RPMI8226 (cell line): ENCODE results near the gene COL21A1.

Source experiments
- DNase-seq: peaks from one replicate; pipeline ENCODE4 v3.0.0-alpha.2; 2015

COL21A1 gene

DNA sequence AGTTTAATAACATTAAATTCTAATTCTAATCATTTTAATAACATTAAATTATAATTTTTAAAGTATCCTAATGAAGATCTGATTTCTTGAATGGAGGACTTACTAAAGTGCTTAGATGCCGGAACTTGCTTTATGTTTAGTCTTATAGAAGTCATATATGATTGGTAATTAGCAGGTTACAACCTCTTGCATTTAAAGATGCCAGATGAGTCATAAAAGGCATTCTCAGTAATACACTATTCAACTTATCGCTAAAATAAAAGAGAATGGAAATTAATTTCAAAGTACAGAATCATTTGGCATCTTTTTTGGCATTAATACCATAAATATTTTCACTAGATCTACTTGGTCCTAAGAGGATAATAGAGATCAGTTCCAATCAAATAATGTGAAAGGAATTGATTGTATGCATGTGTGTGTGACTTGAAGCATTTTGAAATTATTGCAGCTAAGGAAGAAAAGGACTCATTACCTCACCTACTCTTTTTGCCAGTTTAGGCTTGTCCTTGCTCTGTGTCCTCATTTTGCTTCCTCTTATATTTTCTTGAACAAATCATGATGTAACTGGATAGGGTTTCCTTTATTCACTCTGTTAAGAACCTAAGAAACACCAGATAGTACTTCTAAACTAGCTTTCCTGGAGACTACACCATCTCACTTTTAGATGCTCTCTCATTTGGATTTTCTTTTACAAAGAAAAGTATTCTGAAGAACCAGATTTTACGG, 2.7 kb downstream of the COL21A1 start:
- no peak for DNase-seq

DNA sequence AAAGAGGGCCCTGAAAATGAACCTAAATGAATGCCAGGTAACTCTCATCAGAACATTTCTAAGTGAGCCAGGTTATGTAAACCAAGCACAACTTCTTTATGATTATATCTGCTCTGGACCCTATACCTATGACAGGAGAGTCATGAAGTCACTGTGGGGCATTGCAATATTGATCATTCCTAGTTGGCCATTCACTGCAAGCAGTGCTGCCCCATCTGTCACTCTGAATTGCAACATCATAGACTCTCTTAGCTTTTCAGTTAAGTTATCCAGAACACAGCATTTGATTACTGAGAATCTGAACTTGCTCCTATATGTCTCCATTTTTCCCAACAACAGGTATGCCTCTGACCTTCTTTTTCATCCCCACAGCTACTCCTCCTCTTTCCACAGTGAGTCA, 3.3 kb downstream of the COL21A1 start:
- DNase-seq = no peak

DNA sequence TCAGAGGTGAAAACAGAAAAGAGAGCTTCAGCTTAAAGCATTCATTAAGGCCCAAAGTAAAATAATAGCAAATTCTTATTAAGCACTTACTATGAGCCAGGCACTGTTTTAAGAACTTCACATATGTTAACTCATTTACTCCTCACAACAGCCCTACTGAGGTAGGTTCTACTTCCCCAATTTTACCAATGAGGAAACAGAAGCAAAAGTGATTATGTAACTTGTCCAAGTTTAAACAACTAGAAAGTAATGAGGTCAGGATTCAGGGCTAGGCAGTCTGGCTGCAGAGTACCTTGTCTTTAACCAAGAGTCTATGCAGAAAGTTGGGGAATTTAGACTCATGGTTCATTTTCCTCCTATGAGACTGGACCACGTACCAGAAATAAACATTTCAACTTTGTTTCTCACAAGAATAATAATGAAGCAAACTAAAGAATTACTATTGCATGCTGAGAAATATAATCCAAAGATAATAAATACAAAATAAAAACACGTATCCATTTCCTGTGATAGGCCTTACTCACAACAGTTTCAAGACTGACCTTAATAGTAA, 3.8 kb downstream of the COL21A1 start:
- DNase-seq = no peak

GRCh38 chr6:56242346-56242745, 5.0 kb downstream of the COL21A1 start:
- no peak for DNase-seq

GRCh38 chr6:56241124-56241802, 6.1 kb downstream of the COL21A1 start:
- no peak for DNase-seq

DNA sequence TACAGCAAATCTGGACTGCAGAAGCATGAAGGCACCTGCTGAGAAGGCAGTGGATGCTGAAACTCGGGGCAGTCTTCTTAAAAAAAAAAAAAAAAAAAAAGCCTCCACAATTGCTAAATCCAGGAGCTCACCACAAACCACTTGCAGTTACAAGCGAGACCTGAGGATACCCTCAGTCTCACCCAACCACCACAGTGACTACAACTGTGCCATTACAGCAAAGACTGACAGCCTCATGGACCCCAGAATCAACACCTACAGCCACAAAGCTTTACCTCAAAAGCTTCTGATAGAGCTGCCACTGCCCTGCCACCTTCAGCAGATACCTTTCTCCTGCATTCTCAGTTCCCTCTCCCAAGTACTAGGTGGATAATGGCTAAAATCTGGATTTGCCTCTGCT, 9.0 kb downstream of the COL21A1 start:
- DNase-seq = no peak

GRCh38 chr6:56235245-56235644, 12.1 kb downstream of the COL21A1 start:
- DNase-seq = no peak

- DNase-seq = no peak
These were observed 14.9 kb downstream of the COL21A1 start for GRCh38 chr6:56232436-56232835.

GRCh38 chr6:56231827-56232226, 15.6 kb downstream of the COL21A1 start:
- no peak for DNase-seq

DNA sequence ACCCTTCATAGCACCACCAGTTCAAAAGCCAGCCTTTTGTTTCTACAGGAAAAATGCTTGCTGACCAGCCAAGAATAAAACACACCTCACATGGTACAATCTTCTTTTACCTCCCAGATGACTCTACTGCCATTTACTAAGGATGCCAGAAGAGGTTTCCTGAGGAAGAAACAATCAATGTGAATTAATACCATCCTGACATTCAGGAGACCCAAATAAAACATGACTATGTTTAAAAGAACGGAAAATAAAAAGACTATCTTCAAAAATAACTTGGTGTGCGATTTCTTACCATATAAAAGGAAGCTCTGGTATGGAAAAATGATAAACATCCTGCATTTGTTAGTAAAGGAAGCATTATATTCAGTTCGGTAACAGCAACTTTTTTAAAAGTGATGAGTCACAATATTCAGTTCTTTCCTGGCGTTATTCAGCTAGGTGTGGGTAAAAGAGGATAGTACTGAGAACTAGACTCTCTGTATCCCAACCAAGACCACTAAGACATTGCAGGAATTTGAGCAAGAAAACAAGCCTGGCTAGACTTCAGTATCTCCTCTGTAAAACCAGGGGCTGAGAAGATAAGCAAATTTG, 16.3 kb downstream of the COL21A1 start:
- DNase-seq = no peak

- no peak for DNase-seq
These were observed 20.1 kb downstream of the COL21A1 start for GRCh38 chr6:56227071-56227879.

GRCh38 chr6:56223995-56224394, 23.4 kb downstream of the COL21A1 start:
- no peak for DNase-seq

DNA sequence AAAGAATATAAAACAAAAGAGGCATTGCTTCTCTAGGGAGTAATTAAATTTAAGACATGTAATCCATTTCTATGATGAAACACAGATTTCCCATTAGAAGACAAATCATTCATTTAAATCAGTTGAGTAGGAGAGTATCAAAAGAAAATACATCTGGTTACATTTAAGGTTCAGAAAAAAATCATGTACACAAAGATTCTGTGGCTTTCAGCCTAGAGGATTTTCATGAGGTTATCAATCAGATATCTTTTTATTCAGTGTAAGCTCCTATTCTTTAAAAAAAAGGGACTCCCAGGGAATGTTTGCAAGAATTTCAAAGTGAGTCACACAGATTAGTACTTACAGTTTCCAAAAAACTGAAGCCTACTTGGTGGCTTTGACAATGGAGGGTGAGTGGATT, 24.9 kb downstream of the COL21A1 start:
- no peak for DNase-seq

DNA sequence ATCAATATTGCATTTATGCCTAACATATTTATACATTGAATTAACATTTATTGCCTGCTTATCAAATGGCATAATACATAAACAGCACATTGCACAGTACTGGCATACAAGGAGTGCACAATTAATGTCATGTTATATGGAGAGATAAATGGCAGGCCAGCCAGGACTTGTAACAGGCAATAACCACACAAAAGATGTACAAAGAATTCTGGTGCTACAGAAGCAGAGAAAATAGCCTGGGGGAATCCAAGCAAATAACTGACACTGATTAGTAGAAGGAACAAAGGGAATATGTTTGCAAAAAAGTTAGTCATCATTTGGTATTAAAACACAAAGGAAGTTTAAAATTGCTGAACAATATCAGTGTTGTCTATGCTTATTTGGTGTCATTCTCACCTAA, 27.3 kb downstream of the COL21A1 start:
- no peak for DNase-seq

- no peak for DNase-seq
These were observed 32.7 kb downstream of the COL21A1 start for GRCh38 chr6:56214703-56215101.

DNA sequence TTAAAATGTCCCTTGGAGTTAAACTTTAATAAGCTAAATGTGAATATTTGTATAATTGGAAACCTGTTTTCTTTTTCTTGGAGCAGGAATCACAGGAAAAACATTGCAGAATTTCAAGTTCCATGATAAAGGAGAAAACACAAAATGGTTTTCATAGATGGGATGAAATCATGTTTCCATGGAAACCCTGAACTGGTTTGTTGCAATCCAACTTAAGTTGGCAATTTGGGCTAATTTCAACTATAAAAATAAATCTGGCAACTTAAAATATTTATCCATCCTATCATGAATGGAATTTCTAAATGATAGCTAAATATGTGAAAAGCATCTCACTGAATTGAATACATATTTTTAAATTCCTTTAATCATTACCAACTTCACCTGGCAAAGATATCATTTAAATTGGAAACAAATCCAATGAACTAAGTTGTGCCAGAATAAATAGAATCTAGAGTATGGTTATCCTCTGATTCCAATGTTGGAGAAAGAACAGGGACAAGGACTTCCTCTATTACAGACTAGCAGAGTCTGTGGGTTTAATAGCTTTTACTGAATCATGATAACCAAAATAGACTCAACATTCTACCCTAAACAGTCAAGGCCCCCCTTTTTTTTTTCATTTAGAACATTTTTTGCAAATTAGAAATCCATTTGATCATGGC, 33.2 kb downstream of the COL21A1 start:
- DNase-seq = no peak

DNA sequence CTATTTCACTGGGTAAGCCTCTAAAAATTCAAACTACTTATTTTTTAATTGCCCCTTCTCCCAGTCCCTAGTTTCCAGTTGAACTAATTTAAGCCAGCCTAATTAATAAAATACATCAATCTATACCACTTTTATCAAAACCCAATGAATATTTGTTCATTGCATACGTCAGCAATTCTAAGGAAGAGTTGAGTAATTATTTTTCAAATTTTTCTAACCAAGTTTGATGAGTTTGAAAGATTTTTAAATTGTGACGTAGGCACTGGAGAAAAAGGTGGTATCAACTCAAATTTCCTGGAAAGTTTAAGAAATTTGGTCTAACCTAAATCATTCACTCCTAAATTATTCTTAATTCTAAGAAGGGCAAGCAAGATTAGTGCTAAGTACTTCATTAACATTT, 35.7 kb downstream of the COL21A1 start:
- DNase-seq = no peak

DNA sequence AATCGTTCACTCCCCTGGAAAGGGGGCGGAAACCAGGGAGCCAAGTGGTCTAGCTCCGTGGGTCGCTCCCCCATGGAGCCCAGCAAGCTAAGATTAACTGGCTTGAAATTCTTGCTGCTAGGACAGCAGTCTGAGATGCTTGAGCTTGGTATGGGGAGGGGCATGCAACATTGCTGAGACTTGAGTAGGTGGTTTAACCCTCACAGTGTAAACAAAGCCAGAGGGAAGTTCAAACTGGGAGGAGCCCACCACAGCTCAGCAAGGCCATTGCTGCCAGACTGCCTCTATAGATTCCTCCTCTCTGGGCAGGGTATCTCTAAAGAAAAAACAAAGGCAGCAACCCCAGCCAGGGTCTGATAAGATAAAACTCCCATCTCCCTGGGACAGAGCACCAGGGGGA, 43.2 kb downstream of the COL21A1 start:
- no peak for DNase-seq

GRCh38 chr6:56199956-56200355, 47.4 kb downstream of the COL21A1 start:
- no peak for DNase-seq

- DNase-seq = no peak
These were observed 53.5 kb downstream of the COL21A1 start for GRCh38 chr6:56193846-56194245.

DNA sequence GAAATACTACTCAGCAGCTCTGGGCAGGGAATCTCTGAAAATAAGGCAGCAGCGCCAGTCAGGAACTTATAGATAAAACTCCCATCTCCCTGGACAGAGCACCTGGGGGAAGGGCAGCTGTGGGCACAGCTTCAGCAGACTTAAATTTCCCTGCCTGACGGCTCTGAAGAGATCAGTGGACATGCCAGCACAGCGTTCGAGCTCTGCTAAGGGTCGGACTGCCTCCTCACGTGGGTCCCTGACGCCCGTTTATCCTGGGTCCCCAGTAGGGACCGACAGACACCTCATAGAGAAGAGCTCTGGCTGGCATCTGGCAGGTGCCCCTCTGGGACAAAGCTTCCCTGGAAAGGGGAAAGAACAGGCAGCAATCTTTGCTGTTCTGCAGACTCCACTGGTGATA, 59.0 kb downstream of the COL21A1 start:
- DNase-seq = no peak

- DNase-seq = no peak
These were observed 59.7 kb downstream of the COL21A1 start for GRCh38 chr6:56187686-56188085.

- DNase-seq = no peak
These were observed 70.6 kb downstream of the COL21A1 start for GRCh38 chr6:56176741-56177140.
